CD1c-positive myeloid dendritic cell (primary cell): ENCODE data around the gene MCM5.
"Not testable (repeated sequence)": the region's sequence is repeated elsewhere in the genome, so short reads cannot be mapped to it uniquely, and the experiment has no call there.

Source experiments
- DNase-seq: peaks from one replicate; pipeline ENCODE4 v3.0.0-alpha.2; 2016; ENCODE audit errors: extremely low spot score

The MCM5 gene

GRCh38 chr22:35432228-35432905, 32.4 kb downstream of the MCM5 start:
- no peak for DNase-seq

GRCh38 chr22:35434061-35434710, 34.2 kb downstream of the MCM5 start:
- no peak for DNase-seq

- no peak for DNase-seq
These were observed 35.3 kb downstream of the MCM5 start for GRCh38 chr22:35435201-35435740.

GRCh38 chr22:35436421-35436820, 36.5 kb downstream of the MCM5 start:
- DNase-seq: no peak

- no peak for DNase-seq
These were observed 37.1 kb downstream of the MCM5 start for GRCh38 chr22:35437049-35437448.

GRCh38 chr22:35438673-35439364, 38.9 kb downstream of the MCM5 start:
- DNase-seq: not testable (repeated sequence)

GRCh38 chr22:35439365-35439717, 39.4 kb downstream of the MCM5 start:
- no peak for DNase-seq

- DNase-seq: no peak
These were observed 40.2 kb downstream of the MCM5 start for GRCh38 chr22:35440129-35440528.

GRCh38 chr22:35441489-35442100, 41.7 kb downstream of the MCM5 start:
- DNase-seq: no peak

GRCh38 chr22:35442471-35442870, 42.5 kb downstream of the MCM5 start:
- no peak for DNase-seq

GRCh38 chr22:35443338-35443737, 43.4 kb downstream of the MCM5 start:
- DNase-seq: no peak

GRCh38 chr22:35443790-35444684, 44.1 kb downstream of the MCM5 start:
- DNase-seq: no peak

- DNase-seq: no peak
These were observed 44.9 kb downstream of the MCM5 start for GRCh38 chr22:35444685-35445399.

GRCh38 chr22:35445933-35446332, 46.0 kb downstream of the MCM5 start:
- peak; percentile 4 for DNase-seq

GRCh38 chr22:35446365-35446764, 46.4 kb downstream of the MCM5 start:
- peak; percentile 51 for DNase-seq

- no peak for DNase-seq
These were observed 48.6 kb downstream of the MCM5 start for GRCh38 chr22:35448523-35448922.

- DNase-seq: no peak
These were observed 50.1 kb downstream of the MCM5 start for GRCh38 chr22:35449829-35450689.

GRCh38 chr22:35450824-35451569, 51.1 kb downstream of the MCM5 start:
- DNase-seq: no peak

GRCh38 chr22:35451592-35451991, 51.7 kb downstream of the MCM5 start:
- no peak for DNase-seq
